Neural cell (in vitro differentiated cells): ENCODE results near the gene ZSWIM7. TPM values are rescaled to one million over a fixed set of nuclear protein-coding genes. Genes with fewer than 3 reads are reported as not detected.

Source experiments
- H2AFZ ChIP-seq: fragments of 200-600, 300-800 bp; sonication (generic), shearing (Covaris generic); 2 replicates; pipeline ENCODE4 v1.6.0; 2014; ENCODE audit warnings: low read depth, mild to moderate bottlenecking, antibody characterized with exemption, low read length, moderate library complexity
- H3F3A ChIP-seq: fragments of 200-600 bp; shearing (Covaris generic); 2 replicates; pipeline ENCODE4 v1.6.1; 2016; ENCODE audit warnings: mild to moderate bottlenecking, moderate library complexity, mixed read lengths, antibody characterized with exemption, low read length; ENCODE audit not compliant: insufficient read depth, poor library complexity, severe bottlenecking
- H3K27ac ChIP-seq: fragments of 200-600, 300-800 bp; sonication (generic), shearing (Covaris generic); 2 replicates; pipeline ENCODE4 v1.5.1; 2014; ENCODE audit warnings: mild to moderate bottlenecking, low read length, moderate library complexity
- H3K27me3 ChIP-seq: fragments of 300-800, 200-600 bp; sonication (generic), shearing (Covaris generic); 2 replicates; pipeline ENCODE4 v1.6.0; 2014; ENCODE audit warnings: mild to moderate bottlenecking, low read depth, low read length, moderate library complexity; ENCODE audit not compliant: insufficient read depth
- H3K36me3 ChIP-seq: fragments of 300-800, 200-600 bp; sonication (generic), shearing (Covaris generic); 2 replicates; pipeline ENCODE4 v1.5.1; 2014; ENCODE audit warnings: mild to moderate bottlenecking, antibody characterized with exemption, low read length, moderate library complexity; ENCODE audit not compliant: insufficient read depth
- H3K4me2 ChIP-seq: fragments of 300-800, 200-600 bp; sonication (generic), shearing (Covaris generic); 2 replicates; pipeline ENCODE4 v1.6.0; 2014; ENCODE audit warnings: mild to moderate bottlenecking, low read length
- H3K4me3 ChIP-seq: fragments of 300-800, 200-600 bp; sonication (generic), shearing (Covaris generic); 2 replicates; pipeline ENCODE4 v1.5.1; 2014; ENCODE audit warnings: mild to moderate bottlenecking, low read length, moderate library complexity
- H3K79me2 ChIP-seq: fragments of 200-600 bp; shearing (Covaris generic); replicated peaks from 2 replicates; pipeline ENCODE4 v1.6.0; 2014; ENCODE audit warnings: mild to moderate bottlenecking, low read length, moderate library complexity; ENCODE audit not compliant: insufficient read depth
- H3K9ac ChIP-seq: fragments of 300-800, 200-600 bp; sonication (generic), shearing (Covaris generic); 2 replicates; pipeline ENCODE4 v1.6.1; 2016; ENCODE audit warnings: mild to moderate bottlenecking, low read length, mixed read lengths
- H3K9me2 ChIP-seq: fragments of 200-600 bp; shearing (Covaris generic); 2 replicates; pipeline ENCODE4 v1.6.1; 2016; ENCODE audit warnings: mild to moderate bottlenecking, low read length, mixed read lengths; ENCODE audit not compliant: insufficient read depth
- H3K9me3 ChIP-seq: fragments of 200-600, 300-800 bp; sonication (generic), shearing (Covaris generic); 2 replicates; pipeline ENCODE4 v1.6.1; 2016; ENCODE audit warnings: mild to moderate bottlenecking, mixed run types, low read length, moderate library complexity, mixed read lengths
- H4K20me1 ChIP-seq: fragments of 200-600 bp; shearing (Covaris generic); 2 replicates; pipeline ENCODE4 v1.6.1; 2016; ENCODE audit warnings: mild to moderate bottlenecking, mixed run types; ENCODE audit not compliant: insufficient read depth
- EP300 ChIP-seq: fragments of 450-650 bp; conservative IDR thresholded peaks from 2 replicates; pipeline ENCODE4 v1.6.1; 2014; ENCODE audit warnings: antibody characterized with exemption, mild to moderate bottlenecking, moderate library complexity; ENCODE audit not compliant: poor library complexity, severe bottlenecking
- EZH2 ChIP-seq: fragments of 200-600, 300-800 bp; shearing (Covaris generic), sonication (generic); IDR thresholded peaks from 2 replicates; pipeline ENCODE4 v1.6.1; 2014; ENCODE audit warnings: antibody characterized with exemption, low read length, borderline replicate concordance, mild to moderate bottlenecking; ENCODE audit not compliant: insufficient read depth, poor library complexity, severe bottlenecking
- MXI1 ChIP-seq: fragments of 450-650 bp; conservative IDR thresholded peaks from 2 replicates; pipeline ENCODE4 v1.6.1; 2014; ENCODE audit warnings: antibody characterized with exemption, mild to moderate bottlenecking; ENCODE audit not compliant: poor library complexity, severe bottlenecking
- POLR2AphosphoS5 ChIP-seq: IDR thresholded peaks from 2 replicates; pipeline ENCODE4 v1.6.1; 2012
- RAD21 ChIP-seq: fragments of 450-650 bp; conservative IDR thresholded peaks from 2 replicates; pipeline ENCODE4 v1.6.1; 2014; ENCODE audit warnings: antibody characterized with exemption, mild to moderate bottlenecking, moderate library complexity
- SMC3 ChIP-seq: fragments of 450-650 bp; conservative IDR thresholded peaks from 2 replicates; pipeline ENCODE4 v1.6.1; 2014; ENCODE audit warnings: antibody characterized with exemption, mild to moderate bottlenecking, moderate library complexity; ENCODE audit not compliant: poor library complexity
- TAF1 ChIP-seq: IDR thresholded peaks from 2 replicates; pipeline ENCODE4 v1.6.1; 2012; ENCODE audit warnings: low read depth
- polyA plus RNA-seq: library from polyadenylated mRNA; depleted of rRNA; stranded (reverse); fragments of >200 nt; gene quantifications from 2 replicates; pipeline ENCODE4 v1.2.3, GENCODE V29; 2014
- TF ChIP-seq, protein P1 (sequence below): IDR thresholded peaks from 2 replicates; pipeline ENCODE4 v1.6.1; 2012; ENCODE audit warnings: borderline replicate concordance
- TF ChIP-seq, protein P2 (sequence below): fragments of 450-650 bp; IDR thresholded peaks from 2 replicates; pipeline ENCODE4 v1.5.1; 2014; ENCODE audit warnings: antibody characterized with exemption, mild to moderate bottlenecking, moderate library complexity; ENCODE audit not compliant: poor library complexity, severe bottlenecking

The ZSWIM7 gene
- polyA plus RNA-seq, 1 donor from 2014 or later = 34.0 TPM

DNA sequence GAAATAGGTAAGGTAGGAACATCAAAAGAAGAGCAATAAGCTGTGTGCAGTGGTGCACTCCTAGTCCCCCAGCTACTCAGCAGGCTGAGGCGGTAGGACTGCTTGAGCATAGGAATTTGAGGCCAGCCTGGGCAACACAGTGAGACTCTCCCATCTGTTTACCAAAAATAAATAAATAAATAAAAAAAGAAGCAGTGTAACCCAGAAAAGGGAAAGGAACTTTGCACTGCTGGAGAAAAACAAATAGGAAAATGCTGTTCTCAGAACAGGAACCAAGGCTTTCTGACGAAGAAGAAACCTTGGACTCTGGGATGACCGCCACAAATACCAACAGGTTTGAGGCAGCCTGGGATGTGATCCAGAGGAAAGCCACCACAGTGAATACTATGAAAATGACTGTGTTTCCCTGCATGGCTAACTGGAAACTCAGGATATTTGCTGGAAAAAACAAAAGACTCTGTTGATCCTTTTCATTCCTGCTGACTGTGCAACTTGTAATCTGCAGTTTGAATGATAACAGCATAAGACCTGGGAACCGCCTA is 41.3 kb upstream of the ZSWIM7 start:
- Histone ChIP-seq H3K4me2 (no peak overlapping the region), H3K9me3 (no peaks in the 10 kb centered on the region), H3K4me3 (no peak overlapping the region), H2AFZ (no peak overlapping the region), H3K27me3 (no peaks in the 10 kb centered on the region), H3K79me2 (no peaks in the 10 kb centered on the region), H3K27ac (no peak overlapping the region), H3K36me3 (peaks cover 3% of the 10 kb centered on the region), H4K20me1 (no peaks in the 10 kb centered on the region), H3K9me2 (no peaks in the 10 kb centered on the region), H3F3A (peaks cover 2% of the 10 kb centered on the region), H3K9ac (no peak overlapping the region)
- TF ChIP-seq MXI1 (no peak), EP300 (no peak), POLR2AphosphoS5 (no peak), RAD21 (no peak), SMC3 (no peak), TAF1 (no peak), EZH2 (no peak)
- TF ChIP-seq, protein P1, sequence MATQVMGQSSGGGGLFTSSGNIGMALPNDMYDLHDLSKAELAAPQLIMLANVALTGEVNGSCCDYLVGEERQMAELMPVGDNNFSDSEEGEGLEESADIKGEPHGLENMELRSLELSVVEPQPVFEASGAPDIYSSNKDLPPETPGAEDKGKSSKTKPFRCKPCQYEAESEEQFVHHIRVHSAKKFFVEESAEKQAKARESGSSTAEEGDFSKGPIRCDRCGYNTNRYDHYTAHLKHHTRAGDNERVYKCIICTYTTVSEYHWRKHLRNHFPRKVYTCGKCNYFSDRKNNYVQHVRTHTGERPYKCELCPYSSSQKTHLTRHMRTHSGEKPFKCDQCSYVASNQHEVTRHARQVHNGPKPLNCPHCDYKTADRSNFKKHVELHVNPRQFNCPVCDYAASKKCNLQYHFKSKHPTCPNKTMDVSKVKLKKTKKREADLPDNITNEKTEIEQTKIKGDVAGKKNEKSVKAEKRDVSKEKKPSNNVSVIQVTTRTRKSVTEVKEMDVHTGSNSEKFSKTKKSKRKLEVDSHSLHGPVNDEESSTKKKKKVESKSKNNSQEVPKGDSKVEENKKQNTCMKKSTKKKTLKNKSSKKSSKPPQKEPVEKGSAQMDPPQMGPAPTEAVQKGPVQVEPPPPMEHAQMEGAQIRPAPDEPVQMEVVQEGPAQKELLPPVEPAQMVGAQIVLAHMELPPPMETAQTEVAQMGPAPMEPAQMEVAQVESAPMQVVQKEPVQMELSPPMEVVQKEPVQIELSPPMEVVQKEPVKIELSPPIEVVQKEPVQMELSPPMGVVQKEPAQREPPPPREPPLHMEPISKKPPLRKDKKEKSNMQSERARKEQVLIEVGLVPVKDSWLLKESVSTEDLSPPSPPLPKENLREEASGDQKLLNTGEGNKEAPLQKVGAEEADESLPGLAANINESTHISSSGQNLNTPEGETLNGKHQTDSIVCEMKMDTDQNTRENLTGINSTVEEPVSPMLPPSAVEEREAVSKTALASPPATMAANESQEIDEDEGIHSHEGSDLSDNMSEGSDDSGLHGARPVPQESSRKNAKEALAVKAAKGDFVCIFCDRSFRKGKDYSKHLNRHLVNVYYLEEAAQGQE = no peak
- TF ChIP-seq, protein P2, sequence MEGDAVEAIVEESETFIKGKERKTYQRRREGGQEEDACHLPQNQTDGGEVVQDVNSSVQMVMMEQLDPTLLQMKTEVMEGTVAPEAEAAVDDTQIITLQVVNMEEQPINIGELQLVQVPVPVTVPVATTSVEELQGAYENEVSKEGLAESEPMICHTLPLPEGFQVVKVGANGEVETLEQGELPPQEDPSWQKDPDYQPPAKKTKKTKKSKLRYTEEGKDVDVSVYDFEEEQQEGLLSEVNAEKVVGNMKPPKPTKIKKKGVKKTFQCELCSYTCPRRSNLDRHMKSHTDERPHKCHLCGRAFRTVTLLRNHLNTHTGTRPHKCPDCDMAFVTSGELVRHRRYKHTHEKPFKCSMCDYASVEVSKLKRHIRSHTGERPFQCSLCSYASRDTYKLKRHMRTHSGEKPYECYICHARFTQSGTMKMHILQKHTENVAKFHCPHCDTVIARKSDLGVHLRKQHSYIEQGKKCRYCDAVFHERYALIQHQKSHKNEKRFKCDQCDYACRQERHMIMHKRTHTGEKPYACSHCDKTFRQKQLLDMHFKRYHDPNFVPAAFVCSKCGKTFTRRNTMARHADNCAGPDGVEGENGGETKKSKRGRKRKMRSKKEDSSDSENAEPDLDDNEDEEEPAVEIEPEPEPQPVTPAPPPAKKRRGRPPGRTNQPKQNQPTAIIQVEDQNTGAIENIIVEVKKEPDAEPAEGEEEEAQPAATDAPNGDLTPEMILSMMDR = no peak

DNA sequence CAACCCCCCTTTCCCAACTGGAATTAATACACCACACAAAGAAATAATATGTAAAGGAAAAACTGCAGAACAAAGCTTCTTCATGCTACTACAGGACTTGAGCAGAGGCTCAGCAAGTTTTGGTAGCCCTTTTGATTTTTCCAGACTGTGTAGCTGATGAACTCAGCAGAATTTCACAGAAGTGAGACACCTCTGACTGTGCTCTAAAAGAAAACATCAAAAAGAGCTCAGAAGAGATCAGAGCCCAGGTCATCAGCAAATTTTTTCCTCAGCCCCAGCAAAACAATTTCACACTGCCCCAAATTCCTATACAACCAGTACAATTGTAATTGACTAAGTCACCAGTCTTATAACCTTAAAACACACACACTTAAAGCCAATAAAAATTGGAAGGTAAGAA is 38.1 kb upstream of the ZSWIM7 start:
- Histone ChIP-seq H4K20me1 (no peaks in the 10 kb centered on the region), H3K4me2 (no peak overlapping the region), H3K9me3 (no peaks in the 10 kb centered on the region), H3K9me2 (no peaks in the 10 kb centered on the region), H3K4me3 (no peak overlapping the region), H3K27ac (no peak overlapping the region), H3K36me3 (peaks cover 8% of the 10 kb centered on the region), H3F3A (no peaks in the 10 kb centered on the region), H3K27me3 (no peaks in the 10 kb centered on the region), H3K9ac (no peak overlapping the region), H2AFZ (no peak overlapping the region), H3K79me2 (no peaks in the 10 kb centered on the region)
- no peak for TF ChIP-seq EP300
- no peak for TF ChIP-seq TAF1
- no peak for TF ChIP-seq POLR2AphosphoS5
- TF ChIP-seq, protein P1 = no peak
- no peak for TF ChIP-seq MXI1
